ENCODE data around the gene CYB5R3.

Gene CYB5R3

DNA sequence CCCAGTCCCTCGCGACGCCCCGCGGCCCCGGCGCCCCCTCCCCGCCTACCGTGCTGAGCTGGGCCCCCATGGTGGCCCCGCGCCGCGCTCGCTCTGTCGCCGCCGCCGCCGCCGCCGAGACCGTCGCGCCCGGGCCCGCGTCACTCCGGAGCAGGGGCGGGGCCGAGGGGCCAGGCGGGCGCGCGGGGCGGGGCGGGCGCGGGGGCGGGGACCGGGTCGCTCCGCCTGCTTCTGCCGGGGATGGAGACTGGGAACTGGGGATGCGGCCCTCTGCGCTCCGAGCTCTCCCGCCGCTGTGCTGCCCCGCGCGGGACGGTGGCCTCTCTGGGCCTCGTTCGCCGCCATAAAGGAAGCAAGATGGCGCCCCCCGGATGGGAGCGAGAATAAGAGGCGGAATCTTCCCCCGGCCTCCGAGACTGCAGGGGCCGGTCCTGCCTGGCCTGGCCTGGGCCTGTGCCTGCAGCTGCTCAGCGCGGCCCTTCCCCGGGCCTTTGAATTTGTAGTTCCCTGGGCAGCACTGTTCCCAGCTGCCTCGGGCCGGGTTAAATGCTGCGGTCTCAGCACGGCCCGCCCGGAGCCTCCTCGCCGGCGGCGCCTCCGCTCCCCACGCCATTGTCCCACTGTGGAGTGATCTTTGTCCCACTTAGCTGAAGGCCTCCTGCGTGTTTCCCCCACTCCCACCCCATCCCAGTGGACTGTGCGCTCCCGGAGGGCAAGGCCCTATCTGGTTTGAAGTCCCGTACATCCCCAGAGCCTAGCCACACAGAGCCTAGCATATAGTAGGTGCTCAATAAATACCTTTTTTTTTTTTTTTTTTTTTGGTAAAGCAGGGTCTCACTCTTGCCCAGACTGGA, at the start of gene CYB5R3:
CYB5R3 (minus strand) TSS at position 147 of the 854 bp plus-strand sequence; CDS start at position 70, 77 bp downstream.
- DNase-seq: peak; percentile 71 to 74

- DNase-seq: peak in 1 of 2 donors; percentile 35
Observed at GRCh38 chr22:42697542-42698013, 48.4 kb upstream of the CYB5R3 start.

DNA sequence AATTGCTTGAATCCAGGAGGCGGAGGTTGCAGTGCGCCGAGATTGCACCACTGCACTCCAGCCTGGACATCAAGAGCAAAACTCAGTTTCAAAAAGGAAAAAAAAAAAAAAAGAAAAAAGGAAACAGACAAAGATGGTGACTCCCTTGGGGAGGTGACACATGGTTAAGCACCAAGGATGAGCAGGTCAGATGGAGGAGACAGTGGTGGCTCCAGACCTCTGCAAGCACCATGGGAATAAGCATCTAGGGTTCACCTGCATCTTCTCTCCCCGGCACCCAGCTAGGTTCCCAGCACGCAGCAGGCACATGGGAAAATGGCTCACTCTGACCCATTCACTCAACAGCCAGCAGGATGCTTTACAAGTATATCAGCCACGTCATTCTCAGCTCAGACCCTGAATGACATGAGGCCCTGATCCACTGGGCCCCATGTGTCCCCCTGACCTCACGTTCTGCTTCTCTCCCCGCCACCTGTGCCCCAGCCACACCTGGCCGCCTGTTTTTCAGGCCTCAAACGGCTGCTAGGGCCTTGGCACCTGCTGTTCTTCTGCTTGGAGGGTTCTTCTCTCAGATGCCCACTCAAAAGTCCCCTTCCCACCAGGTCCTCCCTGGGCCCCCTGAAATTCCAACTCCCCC, 47.3 kb upstream of the CYB5R3 start:
- DNase-seq: no peak

- DNase-seq: no peak
Observed at GRCh38 chr22:42695294-42695693, 46.1 kb upstream of the CYB5R3 start.

GRCh38 chr22:42693763-42694683, 44.8 kb upstream of the CYB5R3 start:
- no peak for DNase-seq

- DNase-seq: no peak
Observed at GRCh38 chr22:42693055-42693762, 44.0 kb upstream of the CYB5R3 start.

DNA sequence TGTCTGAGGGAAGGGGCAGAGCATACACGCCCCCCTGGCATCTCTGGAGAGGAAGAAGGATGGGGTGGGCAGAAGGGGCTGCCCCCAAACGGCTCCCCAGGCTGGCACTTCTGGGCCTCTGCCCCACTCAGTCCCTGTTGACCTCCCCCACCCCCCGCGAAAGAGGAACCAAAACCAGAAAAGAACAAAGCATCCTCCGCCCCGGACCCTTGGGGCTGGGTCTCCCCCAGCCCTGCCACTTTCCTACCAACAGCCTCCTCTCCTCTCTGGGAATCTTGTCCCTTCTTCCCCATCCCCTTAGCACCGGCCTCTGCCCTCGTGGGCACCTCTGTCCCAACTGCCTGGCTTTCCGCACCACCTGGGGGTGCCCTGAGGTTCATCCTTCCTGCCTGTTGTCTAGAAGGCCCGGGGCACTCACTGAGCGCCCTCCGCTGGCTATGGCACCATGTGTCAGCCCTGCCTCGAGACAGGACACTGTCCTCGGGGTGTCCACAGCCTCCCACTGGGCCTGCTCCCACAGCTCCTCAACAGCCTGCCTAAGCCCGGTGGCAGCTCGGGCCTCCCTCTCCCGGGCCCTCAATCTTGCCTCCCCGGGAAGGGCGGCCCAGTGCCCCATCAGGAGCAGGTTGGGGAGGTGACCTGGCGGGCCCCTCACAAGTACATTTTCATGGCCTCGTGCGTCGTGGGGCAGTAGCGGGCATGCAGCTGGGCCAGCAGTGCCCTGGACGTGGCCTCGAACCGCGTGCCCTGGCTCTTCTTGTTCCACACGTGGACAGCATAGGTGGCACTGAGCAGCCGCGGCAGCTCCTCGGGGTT, 43.3 kb upstream of the CYB5R3 start:
- peak; percentile 38 to 40 for DNase-seq

DNA sequence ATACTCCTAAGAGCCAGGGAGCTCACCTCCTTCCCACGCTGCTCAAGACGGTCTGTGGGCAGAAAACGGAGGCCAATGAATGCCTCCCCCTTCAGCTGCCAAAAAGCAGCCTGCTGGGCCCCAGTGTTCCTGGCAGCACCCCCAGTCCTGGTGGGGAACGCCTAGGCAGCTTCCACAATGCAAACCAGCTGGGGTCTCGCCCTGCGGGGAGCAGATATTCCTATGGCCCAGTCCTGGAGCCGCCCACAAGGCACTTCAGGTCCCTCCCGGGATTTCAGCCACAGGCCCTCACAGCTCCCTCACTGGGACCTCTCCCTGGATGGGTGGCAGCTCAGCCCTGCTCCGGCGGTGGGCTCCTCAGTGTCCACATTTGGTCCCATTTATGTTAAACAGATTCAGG, 42.2 kb upstream of the CYB5R3 start:
- no peak for DNase-seq

GRCh38 chr22:42688241-42689211, 39.3 kb upstream of the CYB5R3 start:
- DNase-seq: no peak

GRCh38 chr22:42686756-42687491, 37.7 kb upstream of the CYB5R3 start:
- DNase-seq: no peak

DNA sequence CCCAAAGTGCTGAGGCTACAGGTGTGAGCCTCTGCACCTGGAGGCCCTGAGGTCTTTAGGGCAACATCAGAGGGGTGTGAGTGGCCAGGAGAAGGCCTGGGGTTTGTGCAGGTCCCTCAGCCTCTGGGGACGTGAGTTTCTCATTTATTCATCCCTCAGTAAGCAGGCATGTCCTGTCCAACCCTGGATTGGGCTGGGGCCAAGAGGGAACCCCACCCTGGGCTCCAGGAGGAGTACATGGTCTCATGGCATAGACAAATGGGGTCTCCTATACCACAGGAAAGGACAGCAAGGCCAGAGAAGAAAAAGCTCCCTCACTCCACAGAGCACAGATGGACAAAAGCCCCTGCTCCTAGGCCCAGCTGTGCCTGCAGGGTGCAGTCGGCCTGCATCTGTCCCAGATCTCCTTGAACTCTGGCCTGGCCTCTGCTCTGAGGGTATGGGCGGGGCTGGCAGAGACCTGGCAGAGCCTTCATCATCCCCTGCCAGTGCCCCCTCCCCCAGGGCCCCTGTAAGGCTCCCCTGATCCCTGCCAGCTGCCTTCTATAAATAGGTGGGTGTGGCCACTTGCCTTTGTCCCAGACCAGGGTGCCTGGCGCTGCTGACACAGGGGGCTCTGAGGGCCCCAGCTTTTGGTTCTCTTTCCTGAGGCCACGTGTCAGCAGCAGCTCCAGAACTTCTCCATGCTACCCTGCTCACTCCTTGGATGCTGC, 36.9 kb upstream of the CYB5R3 start:
- no peak for DNase-seq

GRCh38 chr22:42684462-42685195, 35.4 kb upstream of the CYB5R3 start:
- no peak for DNase-seq

DNA sequence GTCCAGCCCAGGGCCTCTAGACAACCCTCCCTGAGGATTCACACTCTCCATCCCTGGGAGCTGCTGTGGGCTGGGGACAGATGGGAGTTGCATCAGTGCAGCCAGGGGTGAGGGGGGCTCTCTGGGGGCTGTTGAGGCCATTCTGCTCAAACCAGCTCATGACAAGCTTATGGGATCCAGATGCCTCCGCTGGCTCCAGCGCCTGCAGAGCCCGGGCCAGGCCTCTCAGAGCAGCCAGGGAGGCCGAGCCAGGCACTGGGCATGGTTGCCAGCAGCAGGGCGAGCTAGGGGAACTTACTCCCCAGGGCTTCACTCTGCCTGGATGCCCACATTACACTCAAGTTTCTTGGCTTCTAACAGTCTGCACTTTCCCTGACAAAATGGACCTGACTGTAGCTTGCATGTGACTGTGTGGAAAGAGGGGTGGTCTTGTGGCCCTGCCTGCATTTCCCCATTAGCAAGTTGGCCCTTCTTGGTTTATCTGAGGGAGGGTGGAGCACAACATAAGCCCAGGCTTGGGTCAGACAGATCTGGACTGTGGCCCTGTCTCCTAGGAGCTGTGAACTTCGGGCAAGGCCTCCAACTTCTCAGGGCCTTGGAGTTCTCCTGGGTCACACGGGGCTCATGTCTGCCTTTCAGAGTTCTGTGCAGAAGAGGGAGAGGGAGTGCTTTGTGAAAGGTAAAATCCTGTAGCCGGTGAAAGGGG, 34.5 kb upstream of the CYB5R3 start:
- no peak for DNase-seq

GRCh38 chr22:42682113-42682851, 33.1 kb upstream of the CYB5R3 start:
- no peak for DNase-seq

- DNase-seq: peak; percentile 94 to 95
Observed at GRCh38 chr22:42680648-42681047, 31.5 kb upstream of the CYB5R3 start.

- peak in 1 of 2 donors; percentile 54 for DNase-seq
Observed at GRCh38 chr22:42679691-42680090, 30.5 kb upstream of the CYB5R3 start.

DNA sequence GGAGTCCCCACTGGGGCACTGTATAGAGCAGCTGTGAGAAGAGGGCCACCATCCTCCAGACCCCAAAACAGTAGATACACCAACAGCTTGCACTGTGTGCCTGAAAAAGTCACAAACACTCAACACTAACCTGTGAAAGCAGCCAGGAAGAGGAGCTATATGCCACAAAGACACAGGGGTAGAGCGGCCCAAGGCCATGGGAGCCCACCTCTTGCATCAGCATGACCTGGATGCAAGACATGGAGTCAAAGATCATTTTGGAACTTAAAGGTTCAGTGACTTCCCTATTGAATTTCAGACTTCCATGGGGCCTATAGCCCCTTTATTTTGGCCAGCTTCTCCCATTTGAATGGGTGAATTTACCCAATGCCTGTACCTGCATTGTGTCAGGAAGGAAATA, 29.7 kb upstream of the CYB5R3 start:
- no peak for DNase-seq
